ENCODE results near the gene CTNNAL1.
A peak's percentile ranks its signal among the peaks of the same experiment; 100 is the strongest.

CTNNAL1 gene

DNA sequence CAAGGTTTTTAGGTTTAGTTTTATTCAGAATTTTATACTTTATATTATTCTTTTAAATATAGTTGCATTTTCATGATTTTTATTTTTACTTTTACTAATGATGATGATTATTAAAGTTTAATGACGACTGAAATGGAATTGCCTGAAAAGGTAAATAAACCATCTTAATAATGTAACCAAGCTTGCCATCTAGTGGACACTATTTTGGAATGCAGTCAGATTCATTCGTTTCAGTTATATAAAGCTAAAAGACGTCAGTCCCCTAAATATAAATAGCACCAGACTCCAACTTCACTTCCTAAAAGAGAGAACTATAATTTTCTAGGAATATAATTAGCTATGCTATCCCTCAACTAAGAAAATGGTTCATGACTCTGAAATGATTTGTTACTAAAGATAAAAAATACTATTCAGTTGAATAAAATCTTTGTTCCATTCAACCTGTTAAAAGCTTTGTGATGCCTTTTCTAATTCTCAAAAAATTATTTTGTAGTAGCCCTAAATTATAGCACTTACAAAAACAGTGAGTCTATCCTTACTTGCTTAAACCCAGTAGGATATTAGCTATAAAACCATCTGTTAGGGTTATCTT lies 59.2 kb downstream of the CTNNAL1 start:
- Histone ChIP-seq H3K27ac (ENCODE audit: low read length) (no peak overlapping the region), H3K4me3 (ENCODE audit: low read length) (no peak overlapping the region)

DNA sequence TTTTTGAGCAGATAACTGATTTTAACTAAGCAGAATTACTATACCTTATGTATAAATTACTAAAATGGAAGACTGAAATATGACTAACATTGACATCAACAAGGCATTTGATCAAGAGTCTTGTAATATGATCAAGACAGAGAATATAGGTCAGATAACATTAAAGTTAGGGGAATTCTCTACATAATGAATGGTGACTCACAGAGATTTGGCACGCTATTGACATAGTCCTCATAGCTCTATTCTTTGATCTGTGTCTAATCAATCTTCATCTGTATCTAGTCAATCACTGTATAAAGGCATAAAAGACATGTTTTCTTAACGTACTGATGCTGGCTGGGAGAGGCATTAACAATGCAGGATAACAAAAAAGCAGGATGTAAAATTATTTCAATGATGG lies 61.7 kb downstream of the CTNNAL1 start:
- Histone ChIP-seq H3K9ac (ENCODE audit: low read length) (no peak overlapping the region), H3K27me3 (ENCODE audit: control insufficient read depth, insufficient read depth, low read length) (no peaks in the 10 kb centered on the region), H3K4me3 (ENCODE audit: low read length) (no peak overlapping the region), H3K36me3 (ENCODE audit: control insufficient read depth, low read depth, low read length) (peaks cover 6% of the 10 kb centered on the region), H3K27ac (ENCODE audit: low read length) (no peak overlapping the region), H3K9me3 (ENCODE audit: control insufficient read depth, low read depth, low read length) (no peaks in the 10 kb centered on the region), H3K4me1 (ENCODE audit: control insufficient read depth, low read depth, low read length) (no peaks in the 10 kb centered on the region)

More for the DNA sequence above, 59.2 kb downstream of the CTNNAL1 start:
- Histone ChIP-seq H3K9ac (ENCODE audit: low read length) (no peak overlapping the region), H3K27me3 (ENCODE audit: control insufficient read depth, insufficient read depth, low read length) (no peaks in the 10 kb centered on the region), H3K36me3 (ENCODE audit: control insufficient read depth, low read depth, low read length) (peaks cover 6% of the 10 kb centered on the region), H3K9me3 (ENCODE audit: control insufficient read depth, low read depth, low read length) (no peaks in the 10 kb centered on the region), H3K4me1 (ENCODE audit: control insufficient read depth, low read depth, low read length) (no peaks in the 10 kb centered on the region)

DNA sequence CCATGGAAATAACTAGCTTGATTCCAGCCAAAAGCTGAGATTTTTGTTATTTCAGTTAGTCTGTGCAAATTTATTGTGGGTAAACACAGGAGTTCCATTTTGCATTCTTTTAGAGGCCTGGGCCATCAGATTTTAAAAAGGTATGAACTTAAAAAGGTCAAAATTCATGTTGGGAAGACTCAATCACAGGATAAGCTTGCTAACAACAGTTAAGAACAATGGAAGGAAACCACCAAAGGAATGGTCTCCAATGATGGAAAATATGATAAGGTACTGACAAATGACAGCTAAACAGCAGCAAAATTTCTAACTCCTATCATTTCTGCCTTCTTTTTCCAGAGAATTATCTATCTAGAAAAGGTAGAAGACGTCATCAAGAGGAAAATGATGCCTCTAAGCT lies 63.1 kb downstream of the CTNNAL1 start:
- Histone ChIP-seq H3K9ac (ENCODE audit: low read length) (no peak overlapping the region), H3K9me3 (ENCODE audit: control insufficient read depth, low read depth, low read length) (no peaks in the 10 kb centered on the region), H3K27me3 (ENCODE audit: control insufficient read depth, insufficient read depth, low read length) (no peaks in the 10 kb centered on the region), H3K27ac (ENCODE audit: low read length) (no peak overlapping the region), H3K36me3 (ENCODE audit: control insufficient read depth, low read depth, low read length) (peaks cover 6% of the 10 kb centered on the region), H3K4me3 (ENCODE audit: low read length) (no peak overlapping the region), H3K4me1 (ENCODE audit: control insufficient read depth, low read depth, low read length) (no peaks in the 10 kb centered on the region)

DNA sequence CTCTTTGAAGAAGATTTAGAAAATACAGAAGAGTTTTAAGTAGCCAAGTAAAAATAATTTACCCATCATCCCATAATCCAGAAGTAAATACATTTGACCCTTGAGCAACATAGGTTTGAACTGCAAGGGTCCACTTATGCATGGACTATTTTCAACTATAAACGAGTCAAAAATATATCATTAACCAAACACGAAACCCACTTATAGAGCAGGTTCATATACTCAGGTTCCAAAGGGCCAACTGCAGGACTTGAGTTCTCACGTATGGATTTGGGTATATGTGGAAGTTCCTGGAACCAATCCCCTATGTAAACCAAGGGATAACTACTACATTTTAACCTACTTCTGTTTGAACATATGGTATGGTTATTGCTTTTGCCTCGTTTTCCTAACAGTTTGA lies 73.3 kb downstream of the CTNNAL1 start:
- H3K27me3 ChIP-seq (ENCODE audit: control insufficient read depth, insufficient read depth, low read length) = no peaks in the 10 kb centered on the region
- no peak overlapping the region for H3K4me3 ChIP-seq (ENCODE audit: low read length)
- no peaks in the 10 kb centered on the region for H3K4me1 ChIP-seq (ENCODE audit: control insufficient read depth, low read depth, low read length)
- H3K9ac ChIP-seq (ENCODE audit: low read length) = no peak overlapping the region
- no peaks in the 10 kb centered on the region for H3K9me3 ChIP-seq (ENCODE audit: control insufficient read depth, low read depth, low read length)
- H3K27ac ChIP-seq (ENCODE audit: low read length) = no peak overlapping the region
- peaks cover 25% of the 10 kb centered on the region for H3K36me3 ChIP-seq (ENCODE audit: control insufficient read depth, low read depth, low read length)

DNA sequence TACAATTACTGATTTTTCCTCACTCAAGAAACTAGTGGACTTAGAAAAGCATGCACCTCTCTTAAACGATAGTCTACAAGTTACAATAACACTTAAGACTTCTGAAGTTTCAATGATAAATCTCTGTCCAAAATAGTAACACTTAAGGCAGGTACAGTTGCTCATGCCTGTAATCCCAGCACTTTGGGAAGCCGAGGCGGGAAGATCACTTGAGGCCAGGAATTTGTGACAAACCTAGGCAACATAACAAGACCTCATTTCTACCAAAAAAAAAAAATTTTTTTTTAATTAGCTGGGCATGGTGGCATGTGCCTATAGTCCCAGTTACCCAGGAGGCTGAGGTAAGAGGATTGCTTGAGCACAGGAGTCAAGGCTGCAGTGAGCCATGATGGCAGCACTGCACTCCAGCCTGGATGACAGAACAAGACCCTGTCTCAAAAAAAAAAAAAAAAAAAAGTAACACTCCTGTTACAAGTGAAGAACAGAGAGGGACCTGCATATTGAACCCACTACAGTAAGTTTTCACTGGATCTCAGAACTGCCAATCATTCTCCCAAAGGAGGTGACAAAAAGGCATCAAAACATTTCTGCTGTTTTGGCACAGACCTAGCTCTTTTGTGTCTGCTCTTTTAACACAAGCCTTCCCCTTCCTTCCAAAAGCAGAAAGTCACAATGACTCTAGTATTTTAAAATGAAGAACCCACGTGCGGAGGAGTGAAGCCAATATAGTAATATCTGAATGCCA lies 75.6 kb downstream of the CTNNAL1 start:
- no peaks in the 10 kb centered on the region for H3K9me3 ChIP-seq (ENCODE audit: control insufficient read depth, low read depth, low read length)
- H3K27me3 ChIP-seq (ENCODE audit: control insufficient read depth, insufficient read depth, low read length) = no peaks in the 10 kb centered on the region
- H3K4me1 ChIP-seq (ENCODE audit: control insufficient read depth, low read depth, low read length) = peaks cover 3% of the 10 kb centered on the region
- H3K4me3 ChIP-seq (ENCODE audit: low read length) = no peak overlapping the region
- H3K27ac ChIP-seq (ENCODE audit: low read length) = no peak overlapping the region
- no peak overlapping the region for H3K9ac ChIP-seq (ENCODE audit: low read length)
- peaks cover 16% of the 10 kb centered on the region for H3K36me3 ChIP-seq (ENCODE audit: control insufficient read depth, low read depth, low read length)

DNA sequence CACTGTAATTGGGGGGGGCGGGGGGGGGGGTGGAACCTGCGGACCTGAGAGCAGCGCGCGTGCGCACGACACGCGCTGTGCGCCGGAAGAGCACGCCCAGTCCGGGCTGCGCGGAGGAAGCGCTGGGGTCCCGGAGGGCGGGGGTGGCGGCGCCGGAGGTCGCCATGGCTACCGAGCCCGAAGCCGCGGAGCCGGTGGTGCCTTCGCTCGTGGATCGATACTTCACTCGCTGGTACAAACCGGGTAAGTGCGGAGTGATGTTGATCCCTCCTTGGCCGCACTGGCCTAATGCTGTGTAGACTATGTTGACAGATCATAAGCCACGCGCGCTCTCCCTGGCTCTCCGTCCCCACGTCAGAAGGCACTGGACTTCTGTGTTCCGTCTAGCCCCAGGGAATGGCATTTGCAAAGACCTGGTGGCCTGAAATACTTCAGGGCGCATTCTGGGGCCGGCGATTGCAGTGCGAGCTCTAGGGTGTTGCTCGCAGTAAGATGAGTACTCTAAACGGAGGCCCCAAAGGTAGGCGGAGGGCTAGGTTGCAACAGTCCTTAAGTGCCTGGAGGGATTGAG lies 78.9 kb downstream of the CTNNAL1 start, which contains the start of gene ABITRAM:
TSS of gene ABITRAM (plus strand) at position 78 of the 571 bp plus-strand sequence. CDS start at position 165, 87 bp downstream.
- Histone ChIP-seq H3K27ac (ENCODE audit: low read length) (no peak within 1 kb of the TSS), H3K9ac (ENCODE audit: low read length) (peak within 1 kb of the TSS; percentile 89), H3K9me3 (ENCODE audit: control insufficient read depth, low read depth, low read length) (no peaks in the 10 kb centered on the region), H3K4me1 (ENCODE audit: control insufficient read depth, low read depth, low read length) (peaks cover 5% of the 10 kb centered on the region), H3K4me3 (ENCODE audit: low read length) (peak within 1 kb of the TSS; percentile 97), H3K27me3 (ENCODE audit: control insufficient read depth, insufficient read depth, low read length) (no peaks in the 10 kb centered on the region), H3K36me3 (ENCODE audit: control insufficient read depth, low read depth, low read length) (peaks cover 2% of the 10 kb centered on the region)

DNA sequence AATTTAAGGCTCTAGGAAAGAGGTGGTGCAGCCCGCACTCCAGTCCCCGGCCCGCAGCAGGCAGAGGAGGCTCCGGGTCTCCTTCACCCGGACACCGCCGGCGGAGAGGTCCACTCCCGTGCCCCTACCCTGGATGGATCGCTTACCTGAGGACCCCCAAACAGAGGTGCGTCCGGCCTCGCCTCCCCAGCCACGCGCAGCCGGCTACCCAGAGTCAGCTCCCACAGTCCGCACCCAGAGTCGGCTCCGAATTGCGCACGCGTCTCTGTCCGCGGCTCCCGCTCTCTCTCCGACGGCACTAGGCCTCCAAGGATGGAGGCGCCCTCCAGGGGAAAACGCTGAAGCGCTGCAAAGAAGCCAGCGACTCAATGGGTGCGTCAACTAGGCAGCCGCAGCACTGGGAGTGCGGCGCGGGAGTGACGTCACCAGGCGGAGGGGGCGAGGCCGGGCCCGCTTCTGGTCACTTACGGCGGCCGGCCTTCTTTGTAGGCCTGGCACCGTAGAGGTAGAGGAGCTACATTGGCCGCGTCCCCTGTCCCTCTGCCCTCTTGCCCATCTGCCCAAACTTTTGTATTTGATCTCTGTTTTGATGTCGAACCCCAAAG lies 79.5 kb downstream of the CTNNAL1 start, which contains the start of gene ELP1:
TSS of gene ELP1 (minus strand) at position 407 of the 605 bp plus-strand sequence. CDS start 2,978 bp downstream, outside the sequence.
- Histone ChIP-seq H3K4me1 (ENCODE audit: control insufficient read depth, low read depth, low read length) (peaks cover 5% of the 10 kb centered on the region), H3K27me3 (ENCODE audit: control insufficient read depth, insufficient read depth, low read length) (no peaks in the 10 kb centered on the region), H3K4me3 (ENCODE audit: low read length) (peak within 1 kb of the TSS; percentile 97), H3K9me3 (ENCODE audit: control insufficient read depth, low read depth, low read length) (no peaks in the 10 kb centered on the region), H3K9ac (ENCODE audit: low read length) (peak within 1 kb of the TSS; percentile 89), H3K27ac (ENCODE audit: low read length) (no peak within 1 kb of the TSS), H3K36me3 (ENCODE audit: control insufficient read depth, low read depth, low read length) (peaks cover 5% of the 10 kb centered on the region)

DNA sequence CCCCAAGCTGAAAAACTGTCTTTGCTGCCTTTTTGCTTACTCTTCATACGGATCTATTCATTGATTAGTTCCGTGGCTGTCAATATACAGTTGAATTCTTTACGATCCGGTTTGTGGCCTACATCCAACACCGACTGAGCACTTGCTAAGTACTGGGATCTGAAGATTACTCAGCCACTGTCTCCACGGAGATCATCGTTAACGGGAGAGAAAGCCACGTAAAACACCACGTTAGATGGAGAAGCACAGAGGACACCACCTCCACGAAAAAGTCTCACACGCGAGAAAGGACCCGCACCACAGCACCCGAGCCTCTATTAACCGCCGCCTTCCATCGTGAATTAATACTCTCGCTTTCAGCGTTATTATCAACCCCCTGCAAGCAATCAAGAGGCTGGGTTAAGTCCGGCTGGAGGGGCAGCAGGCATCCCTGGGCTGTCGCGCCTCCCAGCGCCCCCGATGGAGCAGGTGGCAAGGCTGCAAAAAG lies 80.0 kb downstream of the CTNNAL1 start:
- Histone ChIP-seq H3K27ac (ENCODE audit: low read length) (no peak overlapping the region), H3K36me3 (ENCODE audit: control insufficient read depth, low read depth, low read length) (peaks cover 9% of the 10 kb centered on the region), H3K9ac (ENCODE audit: low read length) (peak overlapping the region; percentile 89), H3K9me3 (ENCODE audit: control insufficient read depth, low read depth, low read length) (no peaks in the 10 kb centered on the region), H3K27me3 (ENCODE audit: control insufficient read depth, insufficient read depth, low read length) (no peaks in the 10 kb centered on the region), H3K4me3 (ENCODE audit: low read length) (peak overlapping the region; percentile 97), H3K4me1 (ENCODE audit: control insufficient read depth, low read depth, low read length) (peaks cover 5% of the 10 kb centered on the region)

DNA sequence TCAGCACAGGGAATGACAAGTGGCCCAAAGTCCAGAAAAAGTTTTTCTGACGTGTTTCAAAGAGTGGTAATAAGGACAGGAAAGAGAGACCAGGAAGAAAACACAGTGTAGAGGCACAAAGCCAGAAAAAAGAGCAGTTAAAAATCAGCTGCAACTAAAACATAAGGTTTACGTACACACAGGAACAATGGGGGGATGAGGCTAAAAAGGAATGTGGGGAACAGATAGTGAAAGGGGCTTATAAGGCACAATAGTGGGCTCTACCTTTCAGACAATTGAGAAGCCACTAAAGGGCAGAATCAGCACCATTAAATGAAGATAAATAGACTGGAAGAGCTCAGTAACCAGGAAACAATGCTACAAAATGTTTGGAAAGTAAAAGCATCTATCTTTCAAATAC lies 84.9 kb downstream of the CTNNAL1 start:
- peaks cover 5% of the 10 kb centered on the region for H3K4me1 ChIP-seq (ENCODE audit: control insufficient read depth, low read depth, low read length)
- H3K9ac ChIP-seq (ENCODE audit: low read length) = no peak overlapping the region
- H3K27ac ChIP-seq (ENCODE audit: low read length) = no peak overlapping the region
- no peaks in the 10 kb centered on the region for H3K27me3 ChIP-seq (ENCODE audit: control insufficient read depth, insufficient read depth, low read length)
- H3K9me3 ChIP-seq (ENCODE audit: control insufficient read depth, low read depth, low read length) = no peaks in the 10 kb centered on the region
- H3K36me3 ChIP-seq (ENCODE audit: control insufficient read depth, low read depth, low read length) = peaks cover 41% of the 10 kb centered on the region
- no peak overlapping the region for H3K4me3 ChIP-seq (ENCODE audit: low read length)

DNA sequence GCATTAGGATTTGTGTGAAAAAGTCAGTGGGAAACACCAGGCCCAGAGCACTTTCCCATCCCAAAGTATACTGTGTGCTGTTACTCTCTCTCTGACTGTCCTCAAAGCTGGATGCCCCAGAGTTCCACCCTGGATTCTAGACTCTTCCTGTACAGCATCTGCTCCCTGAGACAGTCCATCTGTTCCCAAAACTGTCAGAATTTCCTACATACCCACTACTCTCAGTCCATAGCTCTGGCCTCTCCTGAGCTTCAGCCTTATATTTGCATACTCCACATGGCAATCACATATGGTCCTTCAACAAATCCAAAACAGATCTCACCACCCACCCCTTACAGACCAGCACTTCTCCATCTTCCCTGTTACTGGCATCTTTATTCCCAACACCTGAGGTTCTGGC lies 88.8 kb downstream of the CTNNAL1 start:
- Histone ChIP-seq H3K27me3 (ENCODE audit: control insufficient read depth, insufficient read depth, low read length) (no peaks in the 10 kb centered on the region), H3K4me3 (ENCODE audit: low read length) (no peak overlapping the region), H3K9me3 (ENCODE audit: control insufficient read depth, low read depth, low read length) (no peaks in the 10 kb centered on the region), H3K36me3 (ENCODE audit: control insufficient read depth, low read depth, low read length) (peaks cover 48% of the 10 kb centered on the region), H3K27ac (ENCODE audit: low read length) (no peak overlapping the region), H3K9ac (ENCODE audit: low read length) (no peak overlapping the region), H3K4me1 (ENCODE audit: control insufficient read depth, low read depth, low read length) (no peaks in the 10 kb centered on the region)

DNA sequence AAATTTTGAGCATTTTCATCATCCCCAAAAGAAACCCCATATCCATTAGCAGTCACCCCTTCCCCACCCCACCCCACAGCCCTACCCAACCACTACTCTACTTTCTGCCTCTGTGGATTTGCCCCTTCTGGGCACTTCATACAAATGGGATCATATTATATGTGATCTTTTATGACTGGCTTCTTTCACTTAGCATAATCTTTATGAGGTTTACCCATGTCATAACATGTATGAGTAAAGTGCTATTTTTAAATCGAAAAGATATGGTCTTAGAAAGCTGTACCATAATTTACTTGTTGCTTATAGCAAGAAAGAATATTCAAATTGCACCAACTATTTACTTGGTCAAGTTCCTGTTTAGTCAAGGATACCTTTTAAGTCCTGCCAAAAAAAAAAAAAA lies 92.1 kb downstream of the CTNNAL1 start:
- Histone ChIP-seq H3K27me3 (ENCODE audit: control insufficient read depth, insufficient read depth, low read length) (no peaks in the 10 kb centered on the region), H3K9me3 (ENCODE audit: control insufficient read depth, low read depth, low read length) (no peaks in the 10 kb centered on the region), H3K27ac (ENCODE audit: low read length) (no peak overlapping the region), H3K9ac (ENCODE audit: low read length) (no peak overlapping the region), H3K4me1 (ENCODE audit: control insufficient read depth, low read depth, low read length) (no peaks in the 10 kb centered on the region), H3K4me3 (ENCODE audit: low read length) (no peak overlapping the region), H3K36me3 (ENCODE audit: control insufficient read depth, low read depth, low read length) (peaks cover 41% of the 10 kb centered on the region)
